LNCAP (cell line): ENCODE data around the gene DBNL.

Experiments
- TF ChIP-seq, protein P1 (sequence below): fragments of 450-650 bp; IDR thresholded peaks from 2 replicates; pipeline ENCODE4 v1.5.1; 2017; ENCODE audit warnings: mild to moderate bottlenecking

DBNL gene

GRCh38 chr7:44095781-44096180 lies 51.3 kb downstream of the DBNL start:
- TF ChIP-seq, protein P1, sequence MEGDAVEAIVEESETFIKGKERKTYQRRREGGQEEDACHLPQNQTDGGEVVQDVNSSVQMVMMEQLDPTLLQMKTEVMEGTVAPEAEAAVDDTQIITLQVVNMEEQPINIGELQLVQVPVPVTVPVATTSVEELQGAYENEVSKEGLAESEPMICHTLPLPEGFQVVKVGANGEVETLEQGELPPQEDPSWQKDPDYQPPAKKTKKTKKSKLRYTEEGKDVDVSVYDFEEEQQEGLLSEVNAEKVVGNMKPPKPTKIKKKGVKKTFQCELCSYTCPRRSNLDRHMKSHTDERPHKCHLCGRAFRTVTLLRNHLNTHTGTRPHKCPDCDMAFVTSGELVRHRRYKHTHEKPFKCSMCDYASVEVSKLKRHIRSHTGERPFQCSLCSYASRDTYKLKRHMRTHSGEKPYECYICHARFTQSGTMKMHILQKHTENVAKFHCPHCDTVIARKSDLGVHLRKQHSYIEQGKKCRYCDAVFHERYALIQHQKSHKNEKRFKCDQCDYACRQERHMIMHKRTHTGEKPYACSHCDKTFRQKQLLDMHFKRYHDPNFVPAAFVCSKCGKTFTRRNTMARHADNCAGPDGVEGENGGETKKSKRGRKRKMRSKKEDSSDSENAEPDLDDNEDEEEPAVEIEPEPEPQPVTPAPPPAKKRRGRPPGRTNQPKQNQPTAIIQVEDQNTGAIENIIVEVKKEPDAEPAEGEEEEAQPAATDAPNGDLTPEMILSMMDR, result no peak

GRCh38 chr7:44096326-44096881 lies 51.9 kb downstream of the DBNL start:
- TF ChIP-seq, protein P1, result no peak

GRCh38 chr7:44097064-44097932 lies 52.8 kb downstream of the DBNL start:
- TF ChIP-seq, protein P1, result no peak

DNA sequence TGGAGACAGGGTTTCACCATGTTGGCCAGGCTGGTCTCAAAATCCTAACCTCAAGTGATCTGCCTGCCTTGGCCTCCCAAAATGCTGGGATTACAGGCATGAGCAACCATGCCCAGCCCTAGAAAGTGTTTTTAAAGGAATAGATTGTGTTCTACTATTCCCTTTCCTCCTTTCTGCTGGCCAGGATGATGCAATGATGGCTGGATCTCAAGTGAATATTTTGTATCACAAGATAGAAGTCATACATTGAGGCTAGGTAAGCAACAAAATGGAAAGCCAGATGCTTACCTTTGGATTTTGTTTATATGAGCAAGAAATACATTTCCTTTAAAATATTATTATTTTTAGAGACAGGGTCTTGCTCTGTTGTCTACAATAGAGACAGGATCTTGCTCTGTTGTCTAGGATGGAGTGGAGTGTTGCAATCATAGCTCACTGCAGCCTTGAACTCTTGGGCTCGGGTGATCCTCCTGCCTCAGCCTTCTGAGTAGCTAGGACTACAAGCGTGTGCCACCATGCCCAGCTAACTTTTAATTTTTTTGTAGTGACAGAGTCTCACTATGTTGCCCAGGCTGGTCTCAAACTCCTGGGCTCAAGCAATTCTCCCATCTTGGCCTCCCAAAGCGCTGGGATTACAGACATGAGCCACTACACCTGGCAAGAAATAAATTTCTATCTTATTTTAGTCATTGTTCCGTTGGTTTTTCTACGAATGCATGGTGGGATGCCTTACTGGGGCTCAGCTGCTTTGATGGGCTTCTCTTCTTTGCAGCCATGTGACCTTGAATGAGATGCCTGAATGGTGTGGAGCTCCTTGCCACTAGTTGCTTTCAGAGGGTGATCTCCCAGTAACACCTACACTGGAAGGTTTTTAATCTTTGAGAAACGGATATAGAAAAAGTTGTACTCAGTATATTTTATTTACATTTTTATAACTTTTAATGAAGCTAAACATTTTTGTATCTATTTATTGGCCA lies 53.9 kb downstream of the DBNL start:
- TF ChIP-seq, protein P1, result no peak

DNA sequence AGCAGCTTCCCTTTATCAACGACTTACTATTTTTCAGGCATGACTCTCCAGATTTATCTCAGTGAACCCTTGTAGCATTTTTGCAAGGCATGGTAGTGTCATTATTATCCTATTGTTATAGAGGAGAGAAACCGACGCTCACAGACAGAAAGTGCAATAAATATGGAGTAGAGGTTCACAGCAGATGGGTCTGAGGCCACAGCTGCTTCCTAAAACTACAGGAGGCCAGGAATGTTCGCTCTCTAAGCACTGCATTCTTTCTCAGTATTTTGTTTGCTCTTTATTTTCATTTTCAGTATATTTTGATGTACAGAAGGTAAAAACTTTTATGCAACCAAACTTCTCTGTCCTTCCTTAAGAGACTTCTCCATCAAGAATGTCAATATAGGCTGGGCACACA lies 55.2 kb downstream of the DBNL start:
- TF ChIP-seq, protein P1, result no peak

DNA sequence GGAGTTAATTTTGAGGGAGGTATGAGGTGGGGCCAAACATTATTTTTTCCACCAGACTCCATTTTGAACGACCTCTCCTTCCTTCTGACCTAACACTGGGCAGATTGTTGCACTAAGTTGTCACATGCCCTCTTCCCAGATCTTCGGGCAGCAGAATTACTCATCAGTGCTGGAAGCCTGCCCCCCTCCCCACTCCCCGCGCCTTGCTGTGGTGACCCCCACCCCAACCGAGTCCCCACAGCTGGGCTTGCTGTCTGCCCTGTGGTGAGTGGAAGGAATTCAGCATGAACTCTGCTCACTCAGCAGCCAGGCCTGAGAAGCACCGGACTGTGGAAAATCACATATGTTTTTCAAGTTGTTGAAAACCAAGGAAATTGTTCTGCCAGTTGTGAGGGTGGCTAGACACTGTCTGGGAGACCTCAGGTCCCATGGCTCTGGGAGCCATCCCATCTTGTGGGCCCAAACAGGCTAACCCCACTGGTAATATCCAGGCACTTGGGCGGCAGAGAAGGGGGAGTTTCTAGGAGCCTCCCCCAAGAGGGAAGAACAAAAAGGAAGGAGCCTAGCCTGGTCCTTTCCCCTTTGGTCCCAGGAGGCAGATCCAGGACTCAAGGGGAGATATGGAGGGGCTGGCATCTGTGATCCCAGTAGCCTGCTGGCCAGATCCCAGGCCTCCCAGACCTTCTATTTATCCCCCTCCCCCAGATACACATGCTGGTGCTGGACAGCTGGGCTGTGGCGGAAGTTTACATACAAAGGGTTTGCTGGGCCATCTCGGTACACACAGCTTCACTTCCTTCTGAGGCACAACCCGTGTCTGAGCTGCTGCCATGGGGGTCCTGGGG lies 56.2 kb downstream of the DBNL start:
- TF ChIP-seq, protein P1, result no peak
